Gastrocnemius medialis (tissue), 4 donors: ENCODE results near the gene S1PR5. TPM values are rescaled to one million over a fixed set of nuclear protein-coding genes. Genes with fewer than 3 reads are reported as not detected.

Source experiments
- ATAC-seq, 2 donors: fragments of 150-250 bp; one replicate each; pipeline ENCODE4 v1.9.1; 2016
- DNase-seq, 2 donors: peaks; one replicate each; pipeline ENCODE4 v3.0.0-alpha.2; 2019
- H3K27ac ChIP-seq, 4 donors: fragments of 200-600 bp; sonication (generic); 1 replicate in 1 of 4; 2 replicates in 3 of 4; pipeline ENCODE4 v1.5.1; 2016 to 2018; ENCODE audit warnings: mild to moderate bottlenecking in 2 of 4, moderate library complexity in 1 of 4
- H3K27me3 ChIP-seq, 3 donors: fragments of 200-600 bp; sonication (generic) in 2 of 3; 1 replicate in 1 of 3; 2 replicates in 2 of 3; pipeline versions ENCODE4 v1.5.1 to v1.6.0; 2016 to 2019; ENCODE audit warnings: mild to moderate bottlenecking in 1 of 3, moderate library complexity in 1 of 3
- H3K36me3 ChIP-seq, 2 donors: fragments of 200-600 bp; sonication (generic) in 1 of 2; one replicate each; pipeline ENCODE4 v1.5.1; 2017 to 2018
- H3K4me1 ChIP-seq, 2 donors: fragments of 200-600 bp; sonication (generic) in 1 of 2; one replicate each; pipeline ENCODE4 v1.5.1; 2016 to 2017; ENCODE audit warnings: mild to moderate bottlenecking in 2 of 2
- H3K4me3 ChIP-seq, 4 donors: fragments of 200-600 bp; sonication (generic) in 3 of 4; 1 replicate in 1 of 4; 2 replicates in 3 of 4; pipeline ENCODE4 v1.5.1; 2016 to 2019; ENCODE audit warnings: mild to moderate bottlenecking in 2 of 4
- H3K9me3 ChIP-seq, 3 donors: fragments of 200-600 bp; sonication (generic) in 2 of 3; 1 replicate in 1 of 3; 2 replicates in 2 of 3; pipeline ENCODE4 v1.5.1; 2016 to 2019
- POLR2A ChIP-seq, 2 donors: fragments of 450-650 bp; IDR thresholded peaks; one replicate each; pipeline ENCODE4 v1.6.1; 2017; ENCODE audit warnings: antibody characterized with exemption in 2 of 2, mild to moderate bottlenecking in 2 of 2, moderate library complexity in 2 of 2
- in situ Hi-C, 4 donors: fragments of 200-750 bp; cut with MboI; loops; one replicate each; pipeline versions ENCODE4 v1.15.0 to v1.8.0; 2017; ENCODE audit warnings: low sequenced_read_pairs in 4 of 4
- intact Hi-C: fragments of 100-400 bp; cut with DNase I; formaldehyde crosslinking; loops from one replicate; pipeline ENCODE4 v1.15.1; 2023; ENCODE audit warnings: low total_unique reads
- total RNA-seq, 4 donors: library from RNA; depleted of rRNA; stranded (reverse); fragments of >200 nt; gene quantifications; one replicate each; pipeline versions ENCODE4 v1.1.0 to v1.2.3, GENCODE V29; 2016
- TF ChIP-seq, protein P1 (sequence below), 5 experiments: fragments of 450-650 bp in 3 of 5; fragments of 200-600 bp in 2 of 5; sonication (generic) in 2 of 5; IDR thresholded peaks in 4 of 5; conservative IDR thresholded peaks in 1 of 5; 1 replicate in 4 of 5; 2 replicates in 1 of 5; pipeline ENCODE4 v1.5.1; 2016 to 2019; ENCODE audit warnings: antibody characterized with exemption in 5 of 5, mild to moderate bottlenecking in 3 of 5, moderate library complexity in 3 of 5

The S1PR5 gene
- total RNA-seq, 4 donors from 2014 or later, result not detected

DNA sequence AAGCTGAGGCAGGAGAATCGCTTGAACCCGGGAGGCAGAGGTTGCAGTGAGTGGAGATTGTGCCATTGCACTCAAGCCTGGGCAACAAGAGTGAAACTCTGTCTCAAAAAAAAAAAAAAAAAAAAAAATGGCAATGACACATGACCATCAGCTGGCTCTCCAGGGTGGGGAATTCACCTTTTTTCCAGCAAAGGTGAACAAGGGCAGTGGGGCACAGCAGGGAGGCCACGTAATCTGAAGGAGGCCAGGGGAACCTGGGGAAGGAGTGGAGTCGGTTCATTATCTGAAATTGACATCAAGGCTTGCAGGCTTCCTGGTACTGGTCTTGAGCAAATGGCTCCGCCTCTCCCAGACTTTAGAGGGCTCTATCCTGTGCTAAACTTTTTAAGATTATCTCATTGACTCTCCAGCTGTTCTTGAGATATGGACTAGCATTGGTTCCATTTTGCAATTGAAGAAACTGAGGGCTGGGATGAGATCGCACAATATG is 42.2 kb downstream of the S1PR5 start:
- H3K27ac ChIP-seq, result no peak overlapping the region
- H3K36me3 ChIP-seq, result no peaks in the 10 kb centered on the region
- in situ Hi-C loops, result loop anchor here in 1 of 4 donors (10.0 kb wide), 1 partner anchor 60 kb away; no protein-coding TSS in a partner anchor
- no peaks in the 10 kb centered on the region for H3K27me3 ChIP-seq
- no peak for TF ChIP-seq POLR2A (IDR thresholded peaks at IDR 0.05)
- TF ChIP-seq, protein P1, sequence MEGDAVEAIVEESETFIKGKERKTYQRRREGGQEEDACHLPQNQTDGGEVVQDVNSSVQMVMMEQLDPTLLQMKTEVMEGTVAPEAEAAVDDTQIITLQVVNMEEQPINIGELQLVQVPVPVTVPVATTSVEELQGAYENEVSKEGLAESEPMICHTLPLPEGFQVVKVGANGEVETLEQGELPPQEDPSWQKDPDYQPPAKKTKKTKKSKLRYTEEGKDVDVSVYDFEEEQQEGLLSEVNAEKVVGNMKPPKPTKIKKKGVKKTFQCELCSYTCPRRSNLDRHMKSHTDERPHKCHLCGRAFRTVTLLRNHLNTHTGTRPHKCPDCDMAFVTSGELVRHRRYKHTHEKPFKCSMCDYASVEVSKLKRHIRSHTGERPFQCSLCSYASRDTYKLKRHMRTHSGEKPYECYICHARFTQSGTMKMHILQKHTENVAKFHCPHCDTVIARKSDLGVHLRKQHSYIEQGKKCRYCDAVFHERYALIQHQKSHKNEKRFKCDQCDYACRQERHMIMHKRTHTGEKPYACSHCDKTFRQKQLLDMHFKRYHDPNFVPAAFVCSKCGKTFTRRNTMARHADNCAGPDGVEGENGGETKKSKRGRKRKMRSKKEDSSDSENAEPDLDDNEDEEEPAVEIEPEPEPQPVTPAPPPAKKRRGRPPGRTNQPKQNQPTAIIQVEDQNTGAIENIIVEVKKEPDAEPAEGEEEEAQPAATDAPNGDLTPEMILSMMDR (IDR thresholded peaks at IDR 0.05 in 4 of 5, conservative IDR thresholded peaks at IDR 0.05 in 1 of 5), result no peak
- intact Hi-C loops, result no loop called here
- H3K4me3 ChIP-seq, result no peak overlapping the region
- no peaks in the 10 kb centered on the region for H3K9me3 ChIP-seq
- ATAC-seq, result no peak
- no peak for DNase-seq
- peaks cover 5 to 11% of the 10 kb centered on the region in 2 donors for H3K4me1 ChIP-seq

DNA sequence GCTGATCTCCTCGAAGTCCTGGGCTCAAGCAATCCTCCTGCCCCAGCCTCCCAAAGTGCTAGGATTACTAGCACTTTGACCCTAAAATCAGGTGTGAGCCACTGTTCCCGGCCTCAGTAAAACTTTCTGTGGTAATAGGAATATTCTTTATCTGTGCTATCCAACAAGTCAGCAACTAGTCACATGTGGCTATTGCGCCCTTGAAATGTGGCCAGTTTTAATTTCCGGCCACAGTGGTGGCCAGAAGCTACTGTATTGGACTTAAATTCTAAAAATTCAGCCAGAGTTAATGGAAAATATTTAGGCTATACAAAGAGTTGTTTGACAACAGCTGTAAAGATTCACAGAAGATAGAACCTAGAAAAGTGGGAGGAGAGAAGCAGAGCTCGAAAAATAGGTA is 44.1 kb downstream of the S1PR5 start:
- H3K27me3 ChIP-seq, result no peaks in the 10 kb centered on the region
- TF ChIP-seq POLR2A (IDR thresholded peaks at IDR 0.05), result no peak
- TF ChIP-seq, protein P1 (IDR thresholded peaks at IDR 0.05 in 4 of 5, conservative IDR thresholded peaks at IDR 0.05 in 1 of 5), result no peak
- H3K4me1 ChIP-seq, result no peaks in the 10 kb centered on the region
- no peaks in the 10 kb centered on the region for H3K36me3 ChIP-seq
- intact Hi-C loops, result no loop called here
- in situ Hi-C loops, result loop anchor here in 1 of 4 donors (10.0 kb wide), 1 partner anchor 58 kb away; no protein-coding TSS in a partner anchor
- ATAC-seq (no peak), DNase-seq (no peak)
- H3K9me3 ChIP-seq, result no peaks in the 10 kb centered on the region
- no peak overlapping the region for H3K27ac ChIP-seq
- no peak overlapping the region for H3K4me3 ChIP-seq

DNA sequence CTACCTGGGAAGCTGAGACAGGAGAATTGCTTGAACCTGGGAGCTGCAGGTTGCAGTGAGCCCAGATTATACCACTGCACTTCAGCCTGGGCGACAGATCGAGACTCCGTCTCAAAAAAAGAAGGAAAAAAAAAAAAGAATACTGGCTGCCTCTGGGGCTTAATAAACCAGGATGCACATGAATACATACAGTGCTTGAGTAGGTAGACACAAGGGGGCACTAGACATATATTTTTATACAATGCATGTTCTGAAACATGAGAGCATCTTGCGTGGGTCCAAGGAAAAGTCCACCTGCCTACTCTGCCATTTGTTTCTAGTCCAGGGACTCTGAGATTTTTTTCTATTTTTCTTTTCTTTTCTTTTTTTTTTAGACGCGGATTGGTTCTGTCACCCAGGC is 45.3 kb downstream of the S1PR5 start:
- Histone ChIP-seq H3K27me3 (no peaks in the 10 kb centered on the region), H3K27ac (no peak overlapping the region), H3K4me1 (no peaks in the 10 kb centered on the region), H3K4me3 (no peak overlapping the region), H3K36me3 (peaks cover 0 to 7% of the 10 kb centered on the region in 2 donors), H3K9me3 (no peaks in the 10 kb centered on the region)
- TF ChIP-seq, protein P1 (IDR thresholded peaks at IDR 0.05 in 4 of 5, conservative IDR thresholded peaks at IDR 0.05 in 1 of 5), result peak in 1 of 5 experiments; percentile 27
- TF ChIP-seq POLR2A (IDR thresholded peaks at IDR 0.05), result no peak
- ATAC-seq (no peak), DNase-seq (no peak)
- intact Hi-C loops, result no loop called here
- in situ Hi-C loops, result loop anchor here in 1 of 4 donors (10.0 kb wide), 1 partner anchor 57 kb away; no protein-coding TSS in a partner anchor

DNA sequence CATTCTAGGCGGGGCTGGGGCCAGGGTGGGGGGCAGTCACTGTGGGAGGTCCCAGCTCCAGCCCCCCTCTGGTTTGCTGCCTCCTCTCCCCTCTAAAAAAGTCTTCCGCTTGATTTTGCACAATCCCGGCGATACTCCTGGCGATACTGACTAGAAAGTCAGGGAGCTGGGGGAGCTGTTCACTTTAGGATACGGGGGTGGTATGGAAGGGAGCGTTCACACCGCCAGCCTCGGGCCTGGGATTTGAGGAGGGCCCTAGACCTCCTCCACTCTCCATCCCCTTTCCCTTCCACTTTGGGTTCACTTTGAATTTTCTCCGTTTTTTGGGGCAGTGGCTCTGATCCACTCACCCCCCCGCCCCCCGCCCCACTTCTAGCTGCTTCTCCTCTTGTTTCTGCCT is 49.1 kb downstream of the S1PR5 start:
- Histone ChIP-seq H3K27me3 (no peaks in the 10 kb centered on the region), H3K27ac (no peak overlapping the region), H3K36me3 (peaks cover 0 to 21% of the 10 kb centered on the region in 2 donors), H3K9me3 (no peaks in the 10 kb centered on the region), H3K4me3 (no peak overlapping the region), H3K4me1 (no peaks in the 10 kb centered on the region)
- TF ChIP-seq, protein P1 (IDR thresholded peaks at IDR 0.05 in 4 of 5, conservative IDR thresholded peaks at IDR 0.05 in 1 of 5), result no peak
- TF ChIP-seq POLR2A (IDR thresholded peaks at IDR 0.05), result no peak
- in situ Hi-C loops (no loop called here), intact Hi-C loops (no loop called here)
- no peak for DNase-seq
- ATAC-seq, result no peak
